Caki2 (cell line): ENCODE measurements around the gene SAP30BP. TPM values are rescaled to one million over a fixed set of nuclear protein-coding genes. Genes with fewer than 3 reads are reported as not detected.

ENCODE experiments used
- DNase-seq: peaks from one replicate; pipeline ENCODE4 v3.0.0-alpha.2; 2015; ENCODE audit warnings: low read depth
- in situ Hi-C: cut with HindIII; loops from 2 replicates; pipeline ENCODE4 v1.10.0; 2016; ENCODE audit warnings: low sequenced_read_pairs, low pct_unique_long_range_greater_than_20kb, mixed read lengths
- total RNA-seq: library from RNA; depleted of rRNA; stranded (reverse); fragments of >200 nt; shearing (Covaris generic); gene quantifications from 2 replicates; pipeline ENCODE4 v1.2.3, GENCODE V29; 2014; ENCODE audit warnings: low replicate concordance

The SAP30BP gene
- total RNA-seq, 1 experiment from 2014 or later: 96.6 TPM

DNA sequence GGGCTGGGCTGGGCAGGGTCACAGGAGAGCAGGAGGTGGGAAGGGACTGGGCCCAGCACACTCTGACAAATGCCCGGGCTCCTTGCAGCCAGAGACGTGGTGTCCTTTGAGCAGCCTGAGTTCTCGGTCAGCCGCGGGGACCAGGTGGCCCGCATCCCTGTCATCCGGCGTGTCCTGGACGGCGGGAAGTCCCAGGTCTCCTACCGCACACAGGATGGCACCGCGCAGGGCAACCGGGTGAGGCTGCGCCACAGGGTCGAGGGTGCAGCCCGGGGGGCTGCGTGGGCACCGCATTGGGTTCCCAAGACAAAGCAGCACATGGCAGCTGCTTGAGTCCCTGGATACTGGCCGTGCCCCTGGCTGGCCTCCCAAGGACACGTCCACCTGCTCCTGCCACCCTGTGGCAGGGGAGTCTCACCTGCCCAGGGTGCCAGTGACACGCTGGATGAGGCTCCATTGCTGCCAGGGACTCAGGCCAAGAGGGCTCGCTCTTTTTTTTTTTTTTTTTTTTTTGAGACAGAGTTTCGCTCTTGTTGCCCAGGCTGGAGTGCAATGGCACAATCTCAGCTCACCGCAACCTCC lies 76.6 kb downstream of the SAP30BP start:
- no peak for DNase-seq
- in situ Hi-C loops: no loop called here

DNA sequence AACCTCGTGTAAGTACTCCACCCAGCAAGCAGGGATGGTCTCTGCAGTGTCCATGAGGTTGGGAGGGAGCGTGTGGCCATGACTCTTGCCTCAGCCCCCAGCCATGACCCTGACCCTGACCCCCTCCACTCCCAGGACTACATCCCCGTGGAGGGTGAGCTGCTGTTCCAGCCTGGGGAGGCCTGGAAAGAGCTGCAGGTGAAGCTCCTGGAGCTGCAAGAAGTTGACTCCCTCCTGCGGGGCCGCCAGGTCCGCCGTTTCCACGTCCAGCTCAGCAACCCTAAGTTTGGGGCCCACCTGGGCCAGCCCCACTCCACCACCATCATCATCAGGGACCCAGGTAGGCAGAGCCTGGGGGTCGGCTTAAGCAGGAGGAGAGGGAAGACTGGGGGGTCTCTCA lies 81.6 kb downstream of the SAP30BP start:
- DNase-seq: no peak
- in situ Hi-C loops: no loop called here

DNA sequence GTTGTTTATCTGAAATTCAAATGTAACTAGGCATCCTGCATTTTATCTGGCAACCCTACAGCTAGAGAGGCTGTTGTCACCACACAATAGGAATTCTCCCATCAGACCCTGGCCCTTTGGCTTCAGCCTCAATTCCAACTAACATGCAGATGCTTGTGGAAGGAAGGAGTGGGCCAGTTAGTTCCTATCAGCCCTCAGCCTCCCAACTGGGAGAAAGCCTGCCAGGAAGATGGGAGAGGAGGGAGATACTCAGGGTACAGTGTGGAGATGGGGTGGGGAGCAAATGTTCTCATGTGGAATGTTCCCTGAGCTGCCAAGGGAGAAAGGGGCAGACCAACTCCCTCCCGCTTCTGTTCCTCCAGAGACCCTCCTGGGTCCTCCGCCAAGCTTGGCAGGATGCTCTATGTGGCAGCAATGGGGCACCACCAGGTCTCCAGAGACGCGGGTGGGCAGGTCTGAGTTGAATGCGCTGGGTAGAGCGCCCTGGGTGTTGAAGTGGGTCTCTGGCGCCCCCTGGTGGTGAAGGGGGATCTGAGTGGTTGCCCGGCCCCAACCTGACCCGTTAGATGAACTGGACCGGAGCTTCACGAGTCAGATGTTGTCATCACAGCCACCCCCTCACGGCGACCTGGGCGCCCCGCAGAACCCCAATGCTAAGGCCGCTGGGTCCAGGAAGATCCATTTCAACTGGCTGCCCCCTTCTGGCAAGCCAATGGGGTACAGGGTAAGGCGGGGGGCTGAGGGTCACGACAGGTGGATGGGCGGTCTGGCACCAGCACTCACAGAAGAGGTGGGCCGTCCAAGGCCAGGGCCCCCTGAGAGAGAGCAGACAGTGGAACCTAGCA lies 82.6 kb downstream of the SAP30BP start:
- in situ Hi-C loops: no loop called here
- peak; percentile 45 for DNase-seq

DNA sequence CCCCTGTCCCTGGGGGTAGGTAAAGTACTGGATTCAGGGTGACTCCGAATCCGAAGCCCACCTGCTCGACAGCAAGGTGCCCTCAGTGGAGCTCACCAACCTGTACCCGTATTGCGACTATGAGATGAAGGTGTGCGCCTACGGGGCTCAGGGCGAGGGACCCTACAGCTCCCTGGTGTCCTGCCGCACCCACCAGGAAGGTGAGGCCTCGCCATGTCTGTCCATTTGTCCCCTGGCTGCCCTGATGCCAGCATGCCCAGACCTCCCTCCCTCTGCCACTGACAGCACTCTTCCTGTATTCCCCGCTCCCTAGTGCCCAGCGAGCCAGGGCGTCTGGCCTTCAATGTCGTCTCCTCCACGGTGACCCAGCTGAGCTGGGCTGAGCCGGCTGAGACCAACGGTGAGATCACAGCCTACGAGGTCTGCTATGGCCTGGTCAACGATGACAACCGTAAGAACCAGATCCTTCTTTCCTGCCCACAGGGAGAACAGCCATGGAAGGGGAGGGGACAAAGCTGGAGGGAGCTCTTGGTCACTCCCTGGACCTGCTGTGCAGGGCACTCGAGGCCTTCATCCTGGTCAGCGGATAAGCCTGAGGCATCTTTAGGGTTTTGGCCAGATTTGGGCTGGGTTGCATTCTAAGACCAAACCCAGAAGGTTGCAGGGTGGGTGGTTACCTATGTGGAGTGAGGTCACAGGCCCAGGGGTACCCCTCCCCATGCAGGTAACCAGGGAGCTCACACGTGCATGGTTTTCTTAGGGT lies 83.7 kb downstream of the SAP30BP start:
- in situ Hi-C loops: no loop called here
- no peak for DNase-seq

DNA sequence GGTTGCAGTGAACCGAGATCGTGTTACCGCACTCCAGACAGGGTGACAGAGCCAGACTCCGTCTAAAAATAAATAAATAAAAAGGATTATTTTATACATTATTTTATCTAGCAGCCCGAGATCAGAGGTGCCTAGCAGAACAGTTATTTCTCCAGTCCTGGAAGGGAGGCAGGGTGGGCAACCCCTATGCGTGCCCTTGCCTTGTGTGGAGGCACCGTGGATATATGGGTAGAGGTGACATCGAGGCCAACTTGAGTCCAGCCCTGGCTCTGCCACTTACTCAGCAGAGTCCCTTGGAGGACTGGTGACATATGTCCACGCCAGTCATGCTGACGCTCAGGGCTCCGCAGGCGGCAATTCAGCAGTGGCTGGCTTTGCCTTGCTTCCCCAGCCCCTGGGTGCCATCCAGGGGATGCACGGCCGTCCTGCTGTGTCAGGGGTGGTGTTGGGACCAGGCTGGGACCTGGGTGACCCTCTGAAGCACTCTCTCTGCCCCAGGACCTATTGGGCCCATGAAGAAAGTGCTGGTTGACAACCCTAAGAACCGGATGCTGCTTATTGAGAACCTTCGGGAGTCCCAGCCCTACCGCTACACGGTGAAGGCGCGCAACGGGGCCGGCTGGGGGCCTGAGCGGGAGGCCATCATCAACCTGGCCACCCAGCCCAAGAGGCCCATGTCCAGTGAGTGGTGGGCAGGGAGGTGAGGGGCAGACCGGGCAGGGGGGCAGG lies 84.7 kb downstream of the SAP30BP start:
- DNase-seq: no peak
- in situ Hi-C loops: no loop called here

DNA sequence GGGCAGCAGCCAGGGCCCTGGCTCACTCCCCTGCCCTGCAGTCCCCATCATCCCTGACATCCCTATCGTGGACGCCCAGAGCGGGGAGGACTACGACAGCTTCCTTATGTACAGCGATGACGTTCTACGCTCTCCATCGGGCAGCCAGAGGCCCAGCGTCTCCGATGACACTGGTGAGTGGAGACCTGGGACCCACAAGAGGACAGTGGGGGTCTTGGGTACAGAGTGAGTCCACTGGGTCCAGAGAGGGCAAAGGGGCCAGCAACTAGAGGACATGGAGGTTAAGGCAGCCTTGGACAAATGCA lies 85.2 kb downstream of the SAP30BP start:
- in situ Hi-C loops: no loop called here
- no peak for DNase-seq

DNA sequence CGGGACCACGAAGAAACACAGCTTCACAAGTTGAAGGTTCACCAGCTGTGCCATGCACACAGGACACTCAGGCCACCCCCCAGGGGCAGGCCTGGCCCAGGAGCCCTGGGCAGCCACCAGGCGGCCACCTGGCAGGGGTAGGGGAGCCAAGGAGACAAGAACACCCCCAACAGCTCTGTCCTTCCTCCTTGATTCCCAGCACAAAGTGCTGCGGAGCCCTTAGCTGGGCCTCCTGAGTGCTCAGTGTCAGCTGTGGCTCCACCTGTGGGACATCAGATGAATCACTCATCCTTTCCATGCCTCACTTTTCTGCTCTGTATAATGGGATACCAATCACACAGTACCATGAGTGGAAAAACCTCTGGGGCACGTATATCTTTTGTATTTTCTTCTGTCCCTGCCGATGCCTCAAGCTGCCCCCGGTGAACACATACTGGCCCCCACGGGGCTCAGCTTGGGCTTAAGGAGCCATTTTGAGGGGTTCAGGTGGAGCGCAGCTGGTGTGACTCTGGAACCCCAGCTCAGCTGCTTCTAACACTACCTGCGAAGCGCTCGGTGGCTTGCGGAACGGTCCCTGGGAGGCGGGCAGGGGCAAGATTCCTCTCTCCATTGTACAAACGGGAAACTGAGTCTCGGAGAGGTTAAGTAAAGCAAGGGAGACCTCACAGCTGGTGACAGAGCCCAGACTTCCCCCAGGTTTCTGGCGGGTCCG lies 85.8 kb downstream of the SAP30BP start:
- in situ Hi-C loops: no loop called here

DNA sequence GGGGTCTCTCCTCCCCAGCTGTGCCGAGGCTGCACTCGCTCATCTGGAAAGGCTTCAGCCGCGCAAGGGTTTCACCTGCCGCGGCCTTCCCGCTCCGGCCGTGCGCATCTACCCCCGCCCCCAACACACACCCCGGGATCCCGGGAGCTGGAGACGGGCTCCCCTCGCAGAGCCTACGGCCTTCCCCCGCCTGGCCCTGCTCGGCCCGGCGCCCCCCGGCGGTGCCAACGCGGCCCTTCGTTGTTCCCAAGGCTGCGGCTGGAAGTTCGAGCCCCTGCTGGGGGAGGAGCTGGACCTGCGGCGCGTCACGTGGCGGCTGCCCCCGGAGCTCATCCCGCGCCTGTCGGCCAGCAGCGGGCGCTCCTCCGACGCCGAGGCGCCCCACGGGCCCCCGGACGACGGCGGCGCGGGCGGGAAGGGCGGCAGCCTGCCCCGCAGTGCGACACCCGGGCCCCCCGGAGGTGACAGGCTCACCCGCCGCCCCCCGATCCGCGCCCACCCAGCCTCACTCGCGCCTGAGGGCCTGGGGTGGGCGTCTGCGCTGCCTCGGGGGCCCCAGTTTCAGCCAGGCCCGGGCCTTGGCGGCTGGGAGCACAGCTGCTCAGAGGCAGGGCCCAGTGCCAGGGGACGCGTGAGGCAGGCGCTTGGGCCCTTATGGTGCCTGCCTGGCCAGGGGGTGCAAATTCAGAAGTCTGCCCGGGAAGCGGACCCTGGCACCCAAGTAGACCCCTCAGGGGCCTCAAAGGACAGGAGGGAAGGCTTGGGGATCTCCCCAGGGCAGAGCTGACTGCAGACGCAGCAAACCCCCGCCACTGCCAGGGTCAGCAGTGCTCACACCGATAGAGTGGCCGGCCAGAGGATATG lies 86.6 kb downstream of the SAP30BP start:
- in situ Hi-C loops: no loop called here
- no peak for DNase-seq

More for the DNA sequence above, 85.8 kb downstream of the SAP30BP start:
- no peak for DNase-seq

DNA sequence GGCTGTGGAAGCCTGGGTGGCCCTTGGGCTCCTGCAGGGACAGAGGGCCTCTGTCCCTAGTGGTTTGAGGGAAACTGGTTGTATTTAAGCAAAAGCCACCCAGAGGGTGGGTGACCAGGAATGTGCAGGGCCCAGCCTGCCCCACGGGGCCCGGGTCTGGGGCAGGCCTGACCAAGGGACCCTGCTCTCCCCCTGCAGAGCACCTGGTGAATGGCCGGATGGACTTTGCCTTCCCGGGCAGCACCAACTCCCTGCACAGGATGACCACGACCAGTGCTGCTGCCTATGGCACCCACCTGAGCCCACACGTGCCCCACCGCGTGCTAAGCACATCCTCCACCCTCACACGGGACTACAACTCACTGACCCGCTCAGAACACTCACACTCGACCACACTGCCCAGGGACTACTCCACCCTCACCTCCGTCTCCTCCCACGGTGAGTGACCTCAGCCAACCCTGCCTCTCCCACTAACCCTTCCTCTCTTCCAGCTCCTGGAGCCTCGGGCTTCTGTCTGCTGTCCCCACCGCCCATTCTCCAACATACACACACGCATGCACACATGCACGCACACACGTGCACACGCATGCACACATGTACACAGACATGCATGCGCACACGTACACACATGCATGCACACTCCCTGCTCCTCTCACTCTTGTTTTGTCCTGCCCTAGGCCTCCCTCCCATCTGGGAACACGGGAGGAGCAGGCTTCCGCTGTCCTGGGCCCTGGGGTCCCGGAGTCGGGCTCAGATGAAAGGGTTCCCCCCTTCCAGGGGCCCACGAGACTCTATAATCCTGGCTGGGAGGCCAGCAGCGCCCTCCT lies 87.5 kb downstream of the SAP30BP start:
- DNase-seq: no peak
- in situ Hi-C loops: no loop called here

DNA sequence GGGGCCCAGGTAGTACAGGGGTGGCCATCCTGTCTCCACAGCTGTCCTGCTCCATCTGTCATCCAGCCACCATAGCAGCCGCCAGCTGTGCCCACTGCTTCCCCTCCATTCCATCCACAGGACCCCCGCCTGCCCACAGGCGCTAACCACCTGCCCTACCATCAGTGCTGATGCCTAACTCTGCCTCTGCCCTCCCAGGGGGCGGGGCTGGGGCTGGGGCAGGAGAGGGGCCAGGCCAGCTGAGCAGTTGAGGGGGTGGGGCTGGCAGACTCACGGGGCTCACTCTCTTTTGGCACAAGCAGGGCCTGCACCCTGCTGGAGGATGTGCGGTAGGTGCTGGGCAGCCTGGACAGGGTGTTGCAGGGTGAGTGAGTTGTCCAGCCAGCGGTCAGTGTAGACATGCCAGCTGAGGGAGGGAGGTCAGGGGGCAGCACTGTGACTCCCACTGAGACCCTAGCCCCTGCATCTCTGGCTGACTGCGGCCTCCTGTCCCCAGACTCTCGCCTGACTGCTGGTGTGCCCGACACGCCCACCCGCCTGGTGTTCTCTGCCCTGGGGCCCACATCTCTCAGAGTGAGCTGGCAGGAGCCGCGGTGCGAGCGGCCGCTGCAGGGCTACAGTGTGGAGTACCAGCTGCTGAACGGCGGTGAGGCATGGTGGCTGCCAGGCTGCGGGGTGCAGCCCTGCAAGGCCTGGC lies 88.2 kb downstream of the SAP30BP start:
- DNase-seq: no peak
- in situ Hi-C loops: no loop called here

DNA sequence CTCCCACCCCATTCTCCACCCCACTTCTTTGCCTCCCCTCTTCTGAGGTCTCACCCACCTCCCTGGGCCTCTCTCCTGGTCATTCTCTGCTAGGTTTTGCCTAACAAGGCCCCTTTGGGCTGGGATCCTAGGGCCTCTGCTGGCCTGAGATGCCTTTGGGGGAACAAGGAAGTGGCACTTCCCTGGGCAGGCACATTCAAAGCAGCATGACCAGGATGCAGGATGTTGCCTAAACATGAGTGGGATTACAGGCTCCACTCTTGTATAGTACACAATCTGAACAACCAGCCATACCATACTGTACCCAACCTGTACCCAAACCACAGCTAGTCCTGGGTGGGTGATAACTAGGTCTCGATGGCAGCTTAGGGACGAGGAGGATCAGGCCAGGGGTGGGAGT lies 88.9 kb downstream of the SAP30BP start:
- DNase-seq: no peak
- in situ Hi-C loops: no loop called here

DNA sequence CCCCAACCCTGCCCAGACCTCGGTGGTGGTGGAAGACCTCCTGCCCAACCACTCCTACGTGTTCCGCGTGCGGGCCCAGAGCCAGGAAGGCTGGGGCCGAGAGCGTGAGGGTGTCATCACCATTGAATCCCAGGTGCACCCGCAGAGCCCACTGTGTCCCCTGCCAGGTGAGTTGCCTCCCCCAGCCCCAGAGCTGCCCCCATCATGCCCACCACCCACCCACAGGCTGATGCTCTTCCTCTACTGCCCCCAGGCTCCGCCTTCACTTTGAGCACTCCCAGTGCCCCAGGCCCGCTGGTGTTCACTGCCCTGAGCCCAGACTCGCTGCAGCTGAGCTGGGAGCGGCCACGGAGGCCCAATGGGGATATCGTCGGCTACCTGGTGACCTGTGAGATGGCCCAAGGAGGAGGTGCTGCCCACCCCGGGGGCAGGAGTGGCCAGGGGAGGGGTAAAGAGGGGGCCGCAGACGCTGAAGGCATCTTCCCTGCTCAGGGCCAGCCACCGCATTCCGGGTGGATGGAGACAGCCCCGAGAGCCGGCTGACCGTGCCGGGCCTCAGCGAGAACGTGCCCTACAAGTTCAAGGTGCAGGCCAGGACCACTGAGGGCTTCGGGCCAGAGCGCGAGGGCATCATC lies 89.4 kb downstream of the SAP30BP start:
- in situ Hi-C loops: no loop called here
- no peak for DNase-seq

DNA sequence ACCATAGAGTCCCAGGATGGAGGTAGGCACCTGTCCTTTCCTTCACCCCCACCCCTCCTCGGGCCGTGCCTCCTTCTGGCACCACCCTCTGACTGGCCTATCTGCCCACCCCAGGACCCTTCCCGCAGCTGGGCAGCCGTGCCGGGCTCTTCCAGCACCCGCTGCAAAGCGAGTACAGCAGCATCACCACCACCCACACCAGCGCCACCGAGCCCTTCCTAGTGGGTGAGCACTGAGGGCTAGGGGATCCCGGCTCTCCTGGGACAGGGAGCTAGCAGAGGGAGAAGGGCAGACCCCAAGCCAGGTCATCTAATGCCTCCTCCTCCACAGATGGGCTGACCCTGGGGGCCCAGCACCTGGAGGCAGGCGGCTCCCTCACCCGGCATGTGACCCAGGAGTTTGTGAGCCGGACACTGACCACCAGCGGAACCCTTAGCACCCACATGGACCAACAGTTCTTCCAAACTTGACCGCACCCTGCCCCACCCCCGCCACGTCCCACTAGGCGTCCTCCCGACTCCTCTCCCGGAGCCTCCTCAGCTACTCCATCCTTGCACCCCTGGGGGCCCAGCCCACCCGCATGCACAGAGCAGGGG lies 90.0 kb downstream of the SAP30BP start:
- in situ Hi-C loops: no loop called here
- no peak for DNase-seq
